Liver (tissue), 9 donors: ENCODE data around the gene ATG5. TPM values are rescaled to one million over a fixed set of nuclear protein-coding genes. Genes with fewer than 3 reads are reported as not detected.

Source experiments
- DNase-seq: peaks from one replicate; pipeline ENCODE4 v3.0.0-alpha.2; 2017; ENCODE audit warnings: low spot score
- H3K27ac ChIP-seq, 2 donors: one replicate each; pipeline ENCODE4 v1.7.0; 2013; ENCODE audit warnings: inconsistent platforms in 2 of 2, low read length in 2 of 2, control low read depth in 1 of 2, low read depth in 1 of 2, mild to moderate bottlenecking in 1 of 2
- H3K27me3 ChIP-seq, 4 donors: one replicate each; pipeline versions ENCODE4 v1.6.1 to v1.7.0; 2013; ENCODE audit warnings: low read length in 3 of 4, inconsistent platforms in 1 of 4, mild to moderate bottlenecking in 1 of 4, moderate library complexity in 1 of 4; ENCODE audit not compliant: control insufficient read depth in 4 of 4, insufficient read depth in 4 of 4
- H3K36me3 ChIP-seq, 4 donors: one replicate each; pipeline versions ENCODE4 v1.6.1 to v1.7.0; 2013; ENCODE audit warnings: low read length in 3 of 4, mild to moderate bottlenecking in 3 of 4, low read depth in 1 of 4, moderate library complexity in 1 of 4; ENCODE audit not compliant: control insufficient read depth in 4 of 4, insufficient read depth in 3 of 4
- H3K4me1 ChIP-seq, 4 donors: one replicate each; pipeline versions ENCODE4 v1.6.1 to v1.7.0; 2013; ENCODE audit warnings: low read length in 3 of 4, mild to moderate bottlenecking in 3 of 4, moderate library complexity in 1 of 4; ENCODE audit not compliant: control insufficient read depth in 4 of 4, insufficient read depth in 4 of 4
- H3K4me3 ChIP-seq, 3 donors: one replicate each; pipeline versions ENCODE4 v1.6.1 to v1.7.0; 2013; ENCODE audit warnings: low read length in 3 of 3, control low read depth in 1 of 3, low read depth in 1 of 3, mild to moderate bottlenecking in 1 of 3
- H3K9ac ChIP-seq, 2 donors: one replicate each; pipeline ENCODE4 v1.7.0; 2013; ENCODE audit warnings: low read length in 2 of 2, mild to moderate bottlenecking in 2 of 2, moderate library complexity in 2 of 2, control low read depth in 1 of 2, low read depth in 1 of 2
- H3K9me3 ChIP-seq, 4 donors: one replicate each; pipeline versions ENCODE4 v1.6.1 to v1.7.0; 2013; ENCODE audit warnings: low read length in 3 of 4; ENCODE audit not compliant: control insufficient read depth in 4 of 4
- EGR1 ChIP-seq, 2 donors: IDR thresholded peaks; 2 replicates each; pipeline ENCODE4 v1.6.1; 2016 to 2018; ENCODE audit warnings: antibody characterized with exemption in 2 of 2, low read depth in 2 of 2
- FOXA2 ChIP-seq: IDR thresholded peaks from 2 replicates; pipeline ENCODE4 v1.6.1; 2016; ENCODE audit warnings: antibody characterized with exemption
- HNF4A ChIP-seq, 2 donors: conservative IDR thresholded peaks; 2 replicates each; pipeline ENCODE4 v1.6.1; 2016; ENCODE audit warnings: antibody characterized with exemption in 2 of 2, mild to moderate bottlenecking in 2 of 2
- HNF4G ChIP-seq: IDR thresholded peaks from 2 replicates; pipeline ENCODE4 v1.6.1; 2016; ENCODE audit warnings: antibody characterized with exemption
- JUND ChIP-seq, 2 donors: IDR thresholded peaks; 2 replicates each; pipeline ENCODE4 v1.6.1; 2016; ENCODE audit warnings: antibody characterized with exemption in 2 of 2
- NR2F2 ChIP-seq: IDR thresholded peaks from 2 replicates; pipeline ENCODE4 v1.6.1; 2016; ENCODE audit warnings: antibody characterized with exemption
- RAD21 ChIP-seq, 2 donors: IDR thresholded peaks; 2 replicates each; pipeline ENCODE4 v1.6.1; 2016; ENCODE audit warnings: antibody characterized with exemption in 2 of 2, mild to moderate bottlenecking in 2 of 2
- RXRA ChIP-seq, 2 donors: IDR thresholded peaks; 2 replicates each; pipeline ENCODE4 v1.6.1; 2017 to 2018; ENCODE audit warnings: antibody characterized with exemption in 2 of 2, mild to moderate bottlenecking in 1 of 2
- SP1 ChIP-seq: IDR thresholded peaks from 2 replicates; pipeline ENCODE4 v1.6.1; 2018; ENCODE audit warnings: antibody characterized with exemption, mild to moderate bottlenecking
- TAF1 ChIP-seq: conservative IDR thresholded peaks from 2 replicates; pipeline ENCODE4 v1.6.1; 2016; ENCODE audit warnings: antibody characterized with exemption, mild to moderate bottlenecking
- YY1 ChIP-seq: IDR thresholded peaks from 2 replicates; pipeline ENCODE4 v1.6.1; 2016; ENCODE audit warnings: antibody characterized with exemption, mild to moderate bottlenecking
- WGBS: extraction: QIAGEN DNeasy Blood & Tissue Kit; methylation state at CpG from one replicate; pipeline ENCODE4 v1.1.7; 2013; 5-methylcytosine and 5-hydroxymethylcytosine counted together
- polyA plus RNA-seq, 2 donors: library from polyadenylated mRNA; stranded (reverse) in 1 of 2; unstranded in 1 of 2; fragments of 200-250 nt in 1 of 2; fragments of >200 nt in 1 of 2; fragmentation: Nextera tagmentation in 1 of 2; extraction: Ambion mirVana in 1 of 2; gene quantifications; one replicate each; pipeline versions ENCODE4 v1.2.1 to v1.2.3, GENCODE V29; 2013 to 2015
- total RNA-seq, 2 donors: library from RNA; depleted of rRNA; stranded (reverse); fragments of >200 nt; gene quantifications; one replicate each; pipeline ENCODE4 v1.2.3, GENCODE V29; 2014
- TF ChIP-seq, protein P1 (sequence below): IDR thresholded peaks from 2 replicates; pipeline ENCODE4 v1.6.1; 2016; ENCODE audit warnings: antibody characterized with exemption, mild to moderate bottlenecking
- TF ChIP-seq, protein P2 (sequence below): IDR thresholded peaks from 2 replicates; pipeline ENCODE4 v1.6.1; 2016; ENCODE audit warnings: antibody characterized with exemption
- TF ChIP-seq, protein P3 (sequence below): IDR thresholded peaks from 2 replicates; pipeline ENCODE4 v1.6.1; 2016; ENCODE audit warnings: antibody characterized with exemption
- TF ChIP-seq, protein P4 (sequence below): fragments of 150-350 bp; IDR thresholded peaks from 2 replicates; pipeline ENCODE4 v1.5.1; 2017; ENCODE audit warnings: improper control_type of control experiment, low read depth, low read length; ENCODE audit not compliant: missing input control
- TF ChIP-seq, protein P5 (sequence below): IDR thresholded peaks from 2 replicates; pipeline ENCODE4 v1.6.1; 2016; ENCODE audit warnings: antibody characterized with exemption
- donor health status: healthy.
- donor health status: healthy.
- donor health status: healthy.
- donor health status: healthy.
- donor health status: healthy.

Gene ATG5
- total and polyA plus RNA-seq, 4 donors = 10.0 to 25.7 (median 19.7) TPM

DNA sequence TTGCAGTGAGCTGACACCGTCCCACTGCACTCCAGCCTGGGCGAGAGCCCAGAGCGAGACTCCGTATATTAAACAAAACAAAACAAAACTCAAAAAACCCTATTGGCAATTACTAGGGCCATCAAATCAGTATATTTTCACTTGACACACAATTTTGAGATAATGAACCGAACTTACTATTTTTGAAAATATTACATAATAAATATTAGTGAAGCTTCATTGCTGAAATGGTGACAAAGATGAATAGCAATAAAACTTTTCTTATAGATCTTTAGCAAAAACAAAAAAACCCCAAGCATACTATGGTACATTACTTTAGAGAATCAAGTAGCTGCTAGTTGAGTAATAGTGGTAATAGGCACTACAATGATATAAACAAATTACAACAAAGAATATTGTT, 113.0 kb downstream of the ATG5 start:
- H3K27ac ChIP-seq = no peak overlapping the region
- no peak for DNase-seq
- H3K9ac ChIP-seq = no peak overlapping the region
- H3K27me3 ChIP-seq = no peaks in the 10 kb centered on the region
- no peaks in the 10 kb centered on the region for H3K4me1 ChIP-seq
- no peak overlapping the region for H3K4me3 ChIP-seq
- WGBS = 99% methylated on average over 5 of the region's 5 CpGs
- no peak for TF ChIP-seq JUND (IDR thresholded peaks at IDR 0.05)
- no peak for TF ChIP-seq HNF4A (conservative IDR thresholded peaks at IDR 0.05)
- no peak for TF ChIP-seq FOXA2
- no peak for TF ChIP-seq HNF4G
- TF ChIP-seq EGR1 (IDR thresholded peaks at IDR 0.05; ENCODE audit: low read depth in 2 of 2) = no peak
- TF ChIP-seq, protein P1, sequence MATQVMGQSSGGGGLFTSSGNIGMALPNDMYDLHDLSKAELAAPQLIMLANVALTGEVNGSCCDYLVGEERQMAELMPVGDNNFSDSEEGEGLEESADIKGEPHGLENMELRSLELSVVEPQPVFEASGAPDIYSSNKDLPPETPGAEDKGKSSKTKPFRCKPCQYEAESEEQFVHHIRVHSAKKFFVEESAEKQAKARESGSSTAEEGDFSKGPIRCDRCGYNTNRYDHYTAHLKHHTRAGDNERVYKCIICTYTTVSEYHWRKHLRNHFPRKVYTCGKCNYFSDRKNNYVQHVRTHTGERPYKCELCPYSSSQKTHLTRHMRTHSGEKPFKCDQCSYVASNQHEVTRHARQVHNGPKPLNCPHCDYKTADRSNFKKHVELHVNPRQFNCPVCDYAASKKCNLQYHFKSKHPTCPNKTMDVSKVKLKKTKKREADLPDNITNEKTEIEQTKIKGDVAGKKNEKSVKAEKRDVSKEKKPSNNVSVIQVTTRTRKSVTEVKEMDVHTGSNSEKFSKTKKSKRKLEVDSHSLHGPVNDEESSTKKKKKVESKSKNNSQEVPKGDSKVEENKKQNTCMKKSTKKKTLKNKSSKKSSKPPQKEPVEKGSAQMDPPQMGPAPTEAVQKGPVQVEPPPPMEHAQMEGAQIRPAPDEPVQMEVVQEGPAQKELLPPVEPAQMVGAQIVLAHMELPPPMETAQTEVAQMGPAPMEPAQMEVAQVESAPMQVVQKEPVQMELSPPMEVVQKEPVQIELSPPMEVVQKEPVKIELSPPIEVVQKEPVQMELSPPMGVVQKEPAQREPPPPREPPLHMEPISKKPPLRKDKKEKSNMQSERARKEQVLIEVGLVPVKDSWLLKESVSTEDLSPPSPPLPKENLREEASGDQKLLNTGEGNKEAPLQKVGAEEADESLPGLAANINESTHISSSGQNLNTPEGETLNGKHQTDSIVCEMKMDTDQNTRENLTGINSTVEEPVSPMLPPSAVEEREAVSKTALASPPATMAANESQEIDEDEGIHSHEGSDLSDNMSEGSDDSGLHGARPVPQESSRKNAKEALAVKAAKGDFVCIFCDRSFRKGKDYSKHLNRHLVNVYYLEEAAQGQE = no peak
- no peak for TF ChIP-seq TAF1
- TF ChIP-seq, protein P2, sequence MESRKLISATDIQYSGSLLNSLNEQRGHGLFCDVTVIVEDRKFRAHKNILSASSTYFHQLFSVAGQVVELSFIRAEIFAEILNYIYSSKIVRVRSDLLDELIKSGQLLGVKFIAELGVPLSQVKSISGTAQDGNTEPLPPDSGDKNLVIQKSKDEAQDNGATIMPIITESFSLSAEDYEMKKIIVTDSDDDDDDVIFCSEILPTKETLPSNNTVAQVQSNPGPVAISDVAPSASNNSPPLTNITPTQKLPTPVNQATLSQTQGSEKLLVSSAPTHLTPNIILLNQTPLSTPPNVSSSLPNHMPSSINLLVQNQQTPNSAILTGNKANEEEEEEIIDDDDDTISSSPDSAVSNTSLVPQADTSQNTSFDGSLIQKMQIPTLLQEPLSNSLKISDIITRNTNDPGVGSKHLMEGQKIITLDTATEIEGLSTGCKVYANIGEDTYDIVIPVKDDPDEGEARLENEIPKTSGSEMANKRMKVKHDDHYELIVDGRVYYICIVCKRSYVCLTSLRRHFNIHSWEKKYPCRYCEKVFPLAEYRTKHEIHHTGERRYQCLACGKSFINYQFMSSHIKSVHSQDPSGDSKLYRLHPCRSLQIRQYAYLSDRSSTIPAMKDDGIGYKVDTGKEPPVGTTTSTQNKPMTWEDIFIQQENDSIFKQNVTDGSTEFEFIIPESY = no peak
- no peak for TF ChIP-seq RAD21 (IDR thresholded peaks at IDR 0.05)
- H3K36me3 ChIP-seq = no peaks in the 10 kb centered on the region
- no peaks in the 10 kb centered on the region for H3K9me3 ChIP-seq

DNA sequence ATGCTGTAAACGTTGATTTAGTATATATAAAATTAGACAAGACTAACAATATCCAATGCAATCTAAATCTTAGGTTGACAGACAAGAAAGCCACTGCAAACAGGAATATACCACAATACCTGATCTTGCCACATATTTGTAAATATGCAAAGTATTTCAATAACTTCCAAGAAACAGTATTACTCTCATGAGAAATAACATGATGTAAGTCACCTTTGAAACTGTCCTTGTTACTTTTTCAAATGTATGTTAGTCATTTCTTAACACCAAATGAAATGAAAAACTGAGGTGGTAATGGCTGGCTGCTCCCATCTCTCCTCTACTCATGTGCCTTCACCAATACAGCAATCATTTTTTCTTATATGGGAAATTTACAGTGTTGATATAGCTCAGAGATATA, 118.7 kb downstream of the ATG5 start:
- H3K27ac ChIP-seq = no peak overlapping the region
- H3K9ac ChIP-seq = no peak overlapping the region
- H3K36me3 ChIP-seq = peaks cover 0 to 8% (median 0%) of the 10 kb centered on the region in 4 donors
- TF ChIP-seq SP1 = no peak
- TF ChIP-seq, protein P3, sequence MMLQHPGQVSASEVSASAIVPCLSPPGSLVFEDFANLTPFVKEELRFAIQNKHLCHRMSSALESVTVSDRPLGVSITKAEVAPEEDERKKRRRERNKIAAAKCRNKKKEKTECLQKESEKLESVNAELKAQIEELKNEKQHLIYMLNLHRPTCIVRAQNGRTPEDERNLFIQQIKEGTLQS = no peak
- TF ChIP-seq, protein P1 = no peak
- TF ChIP-seq, protein P4, sequence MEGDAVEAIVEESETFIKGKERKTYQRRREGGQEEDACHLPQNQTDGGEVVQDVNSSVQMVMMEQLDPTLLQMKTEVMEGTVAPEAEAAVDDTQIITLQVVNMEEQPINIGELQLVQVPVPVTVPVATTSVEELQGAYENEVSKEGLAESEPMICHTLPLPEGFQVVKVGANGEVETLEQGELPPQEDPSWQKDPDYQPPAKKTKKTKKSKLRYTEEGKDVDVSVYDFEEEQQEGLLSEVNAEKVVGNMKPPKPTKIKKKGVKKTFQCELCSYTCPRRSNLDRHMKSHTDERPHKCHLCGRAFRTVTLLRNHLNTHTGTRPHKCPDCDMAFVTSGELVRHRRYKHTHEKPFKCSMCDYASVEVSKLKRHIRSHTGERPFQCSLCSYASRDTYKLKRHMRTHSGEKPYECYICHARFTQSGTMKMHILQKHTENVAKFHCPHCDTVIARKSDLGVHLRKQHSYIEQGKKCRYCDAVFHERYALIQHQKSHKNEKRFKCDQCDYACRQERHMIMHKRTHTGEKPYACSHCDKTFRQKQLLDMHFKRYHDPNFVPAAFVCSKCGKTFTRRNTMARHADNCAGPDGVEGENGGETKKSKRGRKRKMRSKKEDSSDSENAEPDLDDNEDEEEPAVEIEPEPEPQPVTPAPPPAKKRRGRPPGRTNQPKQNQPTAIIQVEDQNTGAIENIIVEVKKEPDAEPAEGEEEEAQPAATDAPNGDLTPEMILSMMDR = no peak
- no peak for TF ChIP-seq RAD21 (IDR thresholded peaks at IDR 0.05)
- no peak for TF ChIP-seq TAF1
- TF ChIP-seq HNF4A (conservative IDR thresholded peaks at IDR 0.05) = no peak
- TF ChIP-seq FOXA2 = no peak
- TF ChIP-seq, protein P5, sequence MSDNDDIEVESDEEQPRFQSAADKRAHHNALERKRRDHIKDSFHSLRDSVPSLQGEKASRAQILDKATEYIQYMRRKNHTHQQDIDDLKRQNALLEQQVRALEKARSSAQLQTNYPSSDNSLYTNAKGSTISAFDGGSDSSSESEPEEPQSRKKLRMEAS = no peak
- no peak for TF ChIP-seq NR2F2
- TF ChIP-seq, protein P2 = no peak
- no peak for TF ChIP-seq EGR1 (IDR thresholded peaks at IDR 0.05; ENCODE audit: low read depth in 2 of 2)
- TF ChIP-seq RXRA (IDR thresholded peaks at IDR 0.05) = no peak
- TF ChIP-seq HNF4G = no peak
- TF ChIP-seq JUND (IDR thresholded peaks at IDR 0.05) = no peak
- TF ChIP-seq YY1 = no peak
- H3K4me1 ChIP-seq = peaks cover 0 to 1% (median 0%) of the 10 kb centered on the region in 4 donors
- no peaks in the 10 kb centered on the region for H3K9me3 ChIP-seq
- WGBS = 93% methylated on average over 1 of the region's 1 CpG
- no peak overlapping the region for H3K4me3 ChIP-seq
- no peak for DNase-seq
- H3K27me3 ChIP-seq = no peaks in the 10 kb centered on the region
